ENCODE results near the gene DGCR6. TPM values are rescaled to one million over a fixed set of nuclear protein-coding genes. Genes with fewer than 3 reads are reported as not detected.
"Not testable (repeated sequence)": the region's sequence is repeated elsewhere in the genome, so short reads cannot be mapped to it uniquely, and the experiment has no call there.

The DGCR6 gene
- total and polyA plus RNA-seq, 5 experiments from 2014 or later, result 0.77 to 7.2 (median 1.5) TPM

DNA sequence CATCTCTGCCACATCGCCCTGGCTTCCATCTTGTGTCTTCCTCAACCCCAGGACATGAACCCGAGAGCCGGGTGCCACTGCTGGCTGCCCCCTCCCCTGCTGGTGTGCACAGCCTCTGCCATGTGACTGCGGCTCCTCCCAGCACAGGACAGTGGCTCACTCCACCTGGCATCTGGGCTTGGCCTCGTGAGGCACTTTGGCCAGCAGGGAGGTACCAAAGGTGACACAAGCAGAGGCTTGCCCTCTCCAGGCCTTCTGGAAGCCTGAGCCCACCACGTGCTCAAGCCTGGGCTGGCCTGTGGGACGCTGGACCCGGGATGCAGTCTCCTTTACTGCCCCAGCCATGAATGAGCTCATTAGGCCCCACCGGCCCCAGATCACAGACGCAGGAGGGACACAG, 8.4 kb downstream of the DGCR6 start:
- H3K4me3 Mint-ChIP-seq, H3K9me3 Mint-ChIP-seq, H3K36me3 Mint-ChIP-seq, H3K27ac Mint-ChIP-seq, H3K27me3 Mint-ChIP-seq, POLR2A ChIA-PET, H3K4me1 Mint-ChIP-seq, DNase-seq, ATAC-seq: not testable (repeated sequence)

DNA sequence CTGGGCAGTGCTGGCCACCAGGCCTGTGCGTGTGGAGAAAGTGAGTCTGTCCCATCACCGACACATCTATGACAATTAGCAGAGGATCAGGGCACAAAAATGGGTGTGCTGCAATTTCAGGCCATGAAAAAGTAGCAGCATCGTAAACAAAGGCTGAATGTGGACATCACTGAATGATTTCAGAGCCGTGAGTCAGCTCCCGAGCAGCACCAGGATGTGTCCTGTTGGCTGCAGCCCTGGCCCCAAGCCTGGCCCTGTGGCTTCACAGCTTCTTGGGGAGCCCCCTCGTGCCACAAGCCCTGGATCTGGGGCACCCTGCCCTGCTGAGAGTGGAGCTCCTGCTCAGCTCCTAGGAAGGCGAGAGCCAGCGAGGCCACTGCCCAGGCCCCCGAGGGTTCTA, 9.4 kb downstream of the DGCR6 start:
- H3K9me3 Mint-ChIP-seq, H3K27ac Mint-ChIP-seq, H3K36me3 Mint-ChIP-seq: not testable (repeated sequence)

DNA sequence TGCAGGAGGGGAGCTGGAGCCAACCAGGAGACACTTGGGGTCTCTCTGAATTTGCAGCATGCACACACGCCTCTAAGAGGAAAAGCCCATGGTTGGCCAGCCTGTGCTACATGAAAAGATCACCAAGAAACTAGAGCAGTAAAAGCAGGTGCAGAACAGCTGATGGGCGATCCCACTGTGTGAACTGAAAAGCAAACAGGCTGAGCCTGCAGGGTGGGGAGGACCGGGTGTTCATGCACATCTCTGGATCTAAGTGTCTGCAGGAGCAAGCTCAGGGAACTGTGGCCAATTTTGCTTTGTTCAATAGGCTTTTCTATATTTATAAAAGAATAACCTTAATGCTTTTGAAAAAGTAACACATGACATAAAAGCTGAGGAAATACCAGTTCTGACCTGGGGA, 11.7 kb downstream of the DGCR6 start:
- ATAC-seq, H3K9me3 Mint-ChIP-seq, H3K27me3 Mint-ChIP-seq, H3K4me3 Mint-ChIP-seq, H3K36me3 Mint-ChIP-seq, H3K4me1 Mint-ChIP-seq, DNase-seq, POLR2A ChIA-PET, H3K27ac Mint-ChIP-seq: not testable (repeated sequence)

More for the DNA sequence above, 9.4 kb downstream of the DGCR6 start:
- H3K4me1 Mint-ChIP-seq, DNase-seq, H3K27me3 Mint-ChIP-seq, POLR2A ChIA-PET, H3K4me3 Mint-ChIP-seq, ATAC-seq: not testable (repeated sequence)

DNA sequence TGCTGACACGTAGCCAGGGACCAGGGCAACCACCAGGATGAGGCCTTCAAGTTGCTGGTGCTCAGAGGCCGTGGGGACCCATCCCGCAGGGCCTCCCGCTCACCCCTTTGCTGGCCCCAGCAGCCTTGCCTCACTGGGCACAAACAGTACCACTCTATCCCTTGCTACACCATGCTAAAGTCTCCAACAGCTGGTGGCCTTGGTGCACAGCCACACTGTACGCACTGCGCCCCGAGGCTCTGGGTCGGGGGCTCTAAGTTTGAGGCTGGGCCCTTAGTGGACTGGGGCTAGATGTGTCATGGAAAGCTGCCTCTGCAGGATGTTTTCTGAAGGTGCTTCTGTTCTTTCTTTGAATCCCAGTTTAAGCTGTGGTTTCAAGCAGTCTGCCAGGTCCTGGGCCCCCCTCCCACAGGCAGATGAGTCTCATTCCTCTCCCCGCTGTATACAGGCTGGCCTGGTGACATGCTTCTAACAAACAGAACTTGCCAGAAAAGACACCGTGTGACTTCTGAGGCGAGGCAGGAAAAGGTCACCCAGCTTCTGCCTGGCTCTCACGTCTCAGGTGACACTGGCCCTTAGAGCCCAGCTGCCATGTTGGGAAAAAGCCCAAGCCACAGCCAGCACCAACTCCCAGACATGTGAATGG, 14.3 kb downstream of the DGCR6 start:
- H3K4me1 Mint-ChIP-seq, result not testable (repeated sequence)

DNA sequence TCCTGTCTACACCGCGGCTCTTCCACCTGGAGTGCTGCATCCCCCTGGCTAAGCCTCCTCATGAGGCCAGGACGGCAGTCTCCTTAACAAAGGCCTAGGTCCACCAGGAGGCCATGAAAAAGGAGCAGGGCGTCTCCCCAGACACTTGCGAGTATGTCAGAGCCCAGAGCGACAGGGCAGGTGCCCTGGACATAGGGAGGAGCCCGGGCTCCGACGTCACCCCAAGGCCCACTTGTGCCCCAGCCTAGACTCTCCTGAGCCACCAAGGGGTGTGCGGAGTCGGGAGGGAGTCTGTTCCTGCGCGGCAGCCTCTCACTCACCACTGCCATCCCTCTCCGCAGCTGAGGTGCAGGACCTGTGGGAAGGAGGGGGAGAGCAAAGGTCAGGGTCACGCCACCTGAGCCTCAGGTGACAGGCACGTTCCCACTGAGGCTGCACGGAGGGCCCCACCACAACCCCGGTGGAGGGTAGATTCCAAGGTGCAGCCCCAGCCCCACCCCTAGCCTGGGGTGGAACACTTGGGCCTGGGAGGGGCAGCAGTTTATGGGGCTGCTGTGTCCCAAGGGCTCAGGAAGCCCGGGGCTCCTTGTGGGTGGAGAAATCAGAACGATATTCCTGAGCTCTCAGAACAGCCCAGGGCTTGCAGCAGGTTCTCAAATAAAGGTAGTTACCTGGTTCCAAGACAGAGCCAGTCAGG, 19.4 kb downstream of the DGCR6 start:
- POLR2A ChIA-PET, result no interaction called here
- Mint-ChIP-seq H3K9me3 (no peaks in the 10 kb centered on the region), H3K27ac (no peak overlapping the region), H3K4me1 (no peaks in the 10 kb centered on the region), H3K36me3 (no peaks in the 10 kb centered on the region), H3K27me3 (no peaks in the 10 kb centered on the region), H3K4me3 (no peak overlapping the region)
- ATAC-seq (no peak), DNase-seq (no peak)

More for the DNA sequence above, 14.3 kb downstream of the DGCR6 start:
- POLR2A ChIA-PET, H3K27me3 Mint-ChIP-seq, H3K9me3 Mint-ChIP-seq, ATAC-seq, H3K36me3 Mint-ChIP-seq, H3K4me3 Mint-ChIP-seq, H3K27ac Mint-ChIP-seq, DNase-seq: not testable (repeated sequence)

DNA sequence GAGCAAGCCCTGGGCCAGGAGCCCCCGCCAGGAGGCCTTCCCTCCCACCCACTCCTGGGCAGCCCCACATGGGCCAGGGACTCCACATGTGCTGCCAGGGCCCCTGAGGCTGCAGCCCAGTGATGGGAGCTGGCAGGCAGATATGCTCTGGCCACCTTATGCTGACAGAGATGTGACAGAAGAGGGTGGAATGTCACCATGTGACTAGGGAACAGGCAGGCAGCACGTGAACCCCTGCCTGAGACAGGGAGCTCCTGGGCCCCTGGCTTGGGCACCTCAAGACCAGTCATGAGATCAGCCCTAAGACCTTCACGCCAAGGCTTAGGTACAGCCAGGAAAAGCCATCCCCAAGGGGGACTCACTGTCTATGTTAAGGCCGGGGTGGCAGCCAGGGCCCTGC, 20.9 kb downstream of the DGCR6 start:
- Mint-ChIP-seq H3K27me3 (no peaks in the 10 kb centered on the region), H3K36me3 (no peaks in the 10 kb centered on the region), H3K4me3 (no peak overlapping the region), H3K27ac (no peak overlapping the region), H3K9me3 (no peaks in the 10 kb centered on the region), H3K4me1 (no peaks in the 10 kb centered on the region)
- DNase-seq (no peak), ATAC-seq (no peak)
- POLR2A ChIA-PET, result no interaction called here

DNA sequence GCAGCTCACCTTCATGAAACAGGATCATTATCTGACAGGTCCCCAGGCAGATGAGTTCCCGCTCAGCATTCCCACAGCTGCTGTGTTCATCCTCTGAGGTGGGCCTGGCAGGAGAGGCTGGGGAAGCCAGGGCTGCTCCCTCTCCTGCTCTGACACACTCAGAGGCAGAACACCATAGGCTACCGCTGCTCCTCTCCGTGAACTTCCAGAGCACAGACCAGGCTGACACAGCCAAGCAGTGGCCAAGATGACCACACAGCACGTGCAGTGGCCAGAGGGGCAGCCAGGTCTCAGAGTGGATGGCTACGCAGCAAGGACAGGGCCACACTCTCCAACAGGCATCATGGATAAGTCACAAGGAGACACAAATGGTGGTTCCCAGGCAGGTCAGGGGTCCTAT, 21.5 kb downstream of the DGCR6 start:
- H3K27me3 Mint-ChIP-seq, result no peaks in the 10 kb centered on the region
- no peaks in the 10 kb centered on the region for H3K9me3 Mint-ChIP-seq
- no peak for ATAC-seq
- POLR2A ChIA-PET, result no interaction called here
- DNase-seq, result no peak
- H3K4me3 Mint-ChIP-seq, result no peak overlapping the region
- H3K36me3 Mint-ChIP-seq, result no peaks in the 10 kb centered on the region
- no peaks in the 10 kb centered on the region for H3K4me1 Mint-ChIP-seq
- no peak overlapping the region for H3K27ac Mint-ChIP-seq

DNA sequence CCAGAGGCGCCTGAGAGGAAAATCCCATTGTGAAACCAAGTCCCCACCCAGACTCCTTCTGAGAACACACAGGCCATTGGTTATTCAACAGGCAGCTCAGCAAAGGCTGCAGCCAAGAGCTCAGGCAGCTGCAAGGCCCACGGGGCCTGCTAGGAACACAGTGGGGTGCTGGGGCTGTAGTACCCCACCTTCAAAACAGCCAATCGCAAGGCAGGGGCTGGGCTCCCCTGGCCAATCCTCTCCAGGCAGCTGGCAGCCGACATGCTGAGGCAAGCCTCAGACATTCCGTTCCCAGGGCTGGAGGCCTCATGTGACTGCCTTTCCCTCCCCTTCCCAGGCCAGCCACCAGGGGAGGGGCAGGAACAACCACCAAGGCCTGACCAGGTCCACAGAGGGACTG, 23.3 kb downstream of the DGCR6 start:
- ATAC-seq (no peak), DNase-seq (no peak)
- H3K9me3 Mint-ChIP-seq, result no peaks in the 10 kb centered on the region
- H3K36me3 Mint-ChIP-seq, result no peaks in the 10 kb centered on the region
- H3K4me1 Mint-ChIP-seq, result no peaks in the 10 kb centered on the region
- H3K4me3 Mint-ChIP-seq, result no peak overlapping the region
- H3K27ac Mint-ChIP-seq, result no peak overlapping the region
- POLR2A ChIA-PET, result no interaction called here
- H3K27me3 Mint-ChIP-seq, result no peaks in the 10 kb centered on the region

DNA sequence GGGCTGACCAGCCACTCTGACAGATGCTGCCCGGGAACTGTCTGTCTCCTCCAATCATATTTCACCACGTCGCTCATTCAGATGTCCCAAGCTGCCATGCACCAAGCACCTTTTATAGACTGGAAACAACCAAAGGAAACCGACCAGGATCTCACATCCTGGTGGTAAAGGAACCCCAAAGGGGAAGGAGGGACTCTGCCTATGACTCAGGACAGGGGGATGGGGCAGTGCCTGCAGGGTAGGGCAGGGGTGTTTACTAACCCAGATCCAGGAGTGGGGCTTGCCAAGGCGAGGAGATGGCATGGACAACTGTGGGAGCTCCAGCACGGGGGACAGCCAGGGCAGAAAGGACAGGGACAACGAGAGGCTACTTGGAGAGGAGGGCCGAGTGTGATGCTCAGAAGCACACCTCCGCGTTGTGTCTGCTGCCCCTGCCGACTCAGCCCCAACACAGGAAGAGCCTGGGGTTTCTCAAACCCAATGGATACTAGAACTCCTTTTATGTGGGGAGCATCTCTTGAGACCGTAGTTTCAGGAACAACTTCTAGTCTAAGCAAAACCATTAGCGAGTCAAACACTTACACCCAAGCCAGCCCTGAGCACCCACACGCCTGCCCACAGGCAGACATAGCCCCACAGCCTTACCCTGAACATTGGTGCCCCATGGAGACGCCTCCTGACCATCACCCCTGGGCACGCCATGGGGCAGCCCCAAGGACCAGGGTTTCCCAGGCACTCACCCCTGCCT, 26.0 kb downstream of the DGCR6 start:
- POLR2A ChIA-PET, result no interaction called here
- Mint-ChIP-seq H3K36me3 (no peaks in the 10 kb centered on the region), H3K9me3 (no peaks in the 10 kb centered on the region), H3K4me1 (no peaks in the 10 kb centered on the region), H3K4me3 (no peak overlapping the region), H3K27me3 (no peaks in the 10 kb centered on the region), H3K27ac (no peak overlapping the region)
- no peak for DNase-seq
- no peak for ATAC-seq

DNA sequence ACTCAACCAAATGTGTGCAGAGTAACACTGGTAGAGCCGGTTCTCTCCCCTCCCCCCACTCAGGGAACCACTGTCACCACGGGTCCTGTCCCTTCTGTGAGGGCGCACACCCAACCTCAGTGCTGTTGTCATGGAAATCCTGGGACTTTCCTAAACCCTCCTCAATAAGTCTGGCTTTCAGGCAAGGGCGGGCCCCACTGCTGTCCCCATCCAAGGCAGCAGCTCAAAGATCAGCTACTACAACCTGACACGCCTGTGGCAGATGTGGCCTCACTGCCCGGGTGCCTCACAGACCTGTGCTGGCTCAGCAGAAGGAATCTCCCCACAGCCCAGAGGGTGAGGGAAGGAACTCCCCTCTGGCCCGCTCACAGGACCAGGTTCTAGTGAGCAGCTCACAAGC, 27.8 kb downstream of the DGCR6 start:
- POLR2A ChIA-PET, result no interaction called here
- no peak for DNase-seq
- H3K36me3 Mint-ChIP-seq, result no peaks in the 10 kb centered on the region
- H3K4me1 Mint-ChIP-seq, result no peaks in the 10 kb centered on the region
- ATAC-seq, result no peak
- no peak overlapping the region for H3K27ac Mint-ChIP-seq
- no peaks in the 10 kb centered on the region for H3K27me3 Mint-ChIP-seq
- no peak overlapping the region for H3K4me3 Mint-ChIP-seq
- H3K9me3 Mint-ChIP-seq, result no peaks in the 10 kb centered on the region

DNA sequence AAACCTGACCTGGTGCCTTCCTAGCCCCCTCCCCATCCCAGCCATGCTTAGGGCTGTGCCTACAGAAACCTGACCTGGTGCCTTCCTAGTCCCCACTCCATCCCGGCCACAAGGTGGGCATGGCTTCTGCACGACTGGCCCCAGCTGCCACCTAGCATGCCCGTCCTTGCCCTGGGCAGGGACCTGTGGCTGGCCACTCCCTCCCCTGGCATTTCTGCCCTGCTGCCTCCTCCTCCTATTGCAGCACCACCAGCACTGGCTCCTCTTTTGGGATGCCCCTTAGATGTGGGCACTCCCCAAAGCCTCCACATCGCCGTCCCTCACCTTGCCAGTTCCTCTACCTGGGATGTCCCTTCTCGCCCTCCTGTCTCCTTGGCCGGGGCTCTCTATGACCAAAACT, 28.6 kb downstream of the DGCR6 start:
- H3K36me3 Mint-ChIP-seq, H3K9me3 Mint-ChIP-seq, H3K27me3 Mint-ChIP-seq, H3K27ac Mint-ChIP-seq, H3K4me1 Mint-ChIP-seq, H3K4me3 Mint-ChIP-seq, POLR2A ChIA-PET, ATAC-seq, DNase-seq: not testable (repeated sequence)

DNA sequence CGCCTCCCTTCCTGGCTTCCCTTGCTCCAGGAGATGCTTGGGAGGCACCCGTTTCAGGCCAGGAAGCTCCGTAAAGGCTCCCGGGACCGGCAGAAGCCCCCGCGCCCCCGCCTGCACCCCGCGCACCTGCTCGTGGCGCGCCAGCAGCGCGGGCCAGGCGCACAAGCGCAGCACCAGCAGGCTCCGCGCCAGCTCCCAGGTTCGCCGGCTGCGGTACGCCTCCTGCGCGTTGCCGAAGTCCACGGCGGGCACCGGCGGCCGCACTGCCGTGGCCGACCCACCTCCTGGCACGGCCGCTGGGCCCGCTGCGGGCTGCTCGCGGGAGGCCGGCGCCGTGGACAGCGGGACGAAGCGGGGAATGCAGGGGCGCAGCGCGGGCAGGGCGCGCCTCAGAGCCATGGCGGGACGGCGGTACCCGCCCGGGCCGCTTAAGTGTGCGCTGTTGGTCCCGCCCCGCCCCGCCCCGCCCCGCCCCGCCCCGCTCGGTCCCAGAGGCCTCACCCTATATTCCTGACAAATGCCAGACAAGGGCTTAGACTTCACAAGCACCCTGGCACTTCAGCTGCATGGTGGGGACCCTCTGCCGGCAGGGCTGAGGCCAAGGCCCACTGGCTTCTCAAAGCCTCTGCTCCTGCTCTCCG, 29.9 kb downstream of the DGCR6 start, which contains the start of gene PRODH:
Gene PRODH (minus strand): TSS at position 405 of the 641 bp plus-strand sequence. CDS start 6 bp downstream, at position 399.
- ATAC-seq (no peak), DNase-seq (no peak)
- POLR2A ChIA-PET, result no interaction called here
- Mint-ChIP-seq H3K27me3 (no peaks in the 10 kb centered on the region), H3K9me3 (no peaks in the 10 kb centered on the region), H3K4me1 (no peaks in the 10 kb centered on the region), H3K36me3 (no peaks in the 10 kb centered on the region), H3K27ac (no peak within 1 kb of the TSS), H3K4me3 (no peak within 1 kb of the TSS)

DNA sequence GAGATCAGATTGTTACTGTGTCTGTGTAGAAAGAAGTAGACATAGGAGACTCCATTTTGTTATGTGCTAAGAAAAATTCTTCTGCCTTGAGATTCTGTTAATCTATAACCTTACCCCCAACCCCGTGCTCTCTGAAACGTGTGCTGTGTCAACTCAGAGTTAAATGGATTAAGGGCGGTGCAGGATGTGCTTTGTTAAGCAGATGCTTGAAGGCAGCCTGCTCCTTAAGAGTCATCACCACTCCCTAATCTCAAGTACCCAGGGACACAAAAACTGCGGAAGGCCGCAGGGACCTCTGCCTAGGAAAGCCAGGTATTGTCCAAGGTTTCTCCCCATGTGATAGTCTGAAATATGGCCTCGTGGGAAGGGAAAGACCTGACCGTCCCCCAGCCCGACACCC, 32.6 kb downstream of the DGCR6 start:
- H3K4me1 Mint-ChIP-seq, POLR2A ChIA-PET, H3K9me3 Mint-ChIP-seq, DNase-seq, H3K27ac Mint-ChIP-seq, H3K36me3 Mint-ChIP-seq, H3K4me3 Mint-ChIP-seq, ATAC-seq, H3K27me3 Mint-ChIP-seq: not testable (repeated sequence)
